ENCODE data around the gene MCF2L. TPM values are rescaled to one million over a fixed set of nuclear protein-coding genes. Genes with fewer than 3 reads are reported as not detected.

Gene MCF2L
- total and polyA plus RNA-seq, 9 of the 15 experiments (the other 6 are each of a cell fraction or from before 2014, with no cell fraction given): 0.05 to 0.25 (median 0.18) TPM; not detected in 5

- intact Hi-C loops (cut with micrococcal nuclease): no loop called here
- no peak overlapping the region for H2AFZ ChIP-seq (ENCODE audit: low read depth, low read length)
- H3K27ac ChIP-seq (ENCODE audit: extremely low read depth, low read depth, low read length): no peak overlapping the region
- H3K4me1 ChIP-seq (replicated peaks in 1 of 2; ENCODE audit: control insufficient read depth in 2 of 2, insufficient read depth in 2 of 2, low read length in 2 of 2): peaks cover 0 to 5% of the 10 kb centered on the region in 2 experiments; a peak in 2 of 5 replicates
- no TSS peak for BruUV-seq (replicated peaks)
- H3K9me1 ChIP-seq (ENCODE audit: control insufficient read depth, insufficient read depth, low read length): no peaks in the 10 kb centered on the region
- H4K20me1 ChIP-seq (replicated peaks; ENCODE audit: control insufficient read depth, insufficient read depth, low read length): peaks cover 3% of the 10 kb centered on the region; the same call in 1 of the 2 replicates
- DNase-seq (ENCODE audit: extremely low read depth in 1 of 4, low spot score in 3 of 4): no peak
- no peak for ATAC-seq
- ChIA-PET POLR2A (interaction anchor here (0.6 to 1.7 kb wide), 2 partner anchors 10 to 32 kb away, joined by 3 read pairs; no protein-coding TSS in a partner anchor), CTCF (ENCODE audit: low intra/inter-chr PET ratio) (no interaction called here)
- H3K79me2 ChIP-seq (ENCODE audit: control insufficient read depth, insufficient read depth, low read length): no peaks in the 10 kb centered on the region
- H3K36me3 ChIP-seq (ENCODE audit: control insufficient read depth, insufficient read depth, low read length): no peaks in the 10 kb centered on the region
- H3K9ac ChIP-seq (ENCODE audit: insufficient read depth in 1 of 2, low read depth in 2 of 2, low read length in 2 of 2): no peak overlapping the region
- in situ Hi-C loops (cut with MboI): no loop called here
- no peak for FAIRE-seq
- H3K4me2 ChIP-seq (ENCODE audit: insufficient read depth, low read length): no peak overlapping the region
- peaks cover 40 to 79% of the 10 kb centered on the region in 2 experiments for H3K27me3 ChIP-seq (ENCODE audit: control insufficient read depth in 2 of 2, insufficient read depth in 2 of 2, low read length in 2 of 2)
- no peak overlapping the region for H3K4me3 ChIP-seq
- 4% methylated on average over 23 of the region's 27 CpGs for WGBS (ENCODE audit: insufficient coverage, low coverage, missing lambda C conversion rate)
- H3K9me3 ChIP-seq (replicated peaks; ENCODE audit: control insufficient read depth, insufficient read depth, low read depth, low read length): no peaks in the 10 kb centered on the region
- no peak for TF ChIP-seq LEF1 (IDR thresholded peaks at IDR 0.05)
- no peak for TF ChIP-seq GATA2 (CRISPR knock-in tag; IDR thresholded peaks at IDR 0.05)
- TF ChIP-seq PRMT5 (CRISPR knock-in tag; IDR thresholded peaks at IDR 0.05): no peak
- no peak for TF ChIP-seq DLX4 (CRISPR knock-in tag; IDR thresholded peaks at IDR 0.05)
- TF ChIP-seq ZFP91 (CRISPR knock-in tag; IDR thresholded peaks at IDR 0.05): no peak
- TF ChIP-seq ZBTB11 (CRISPR knock-in tag; IDR thresholded peaks at IDR 0.05): no peak
- no peak for TF ChIP-seq RERE (CRISPR knock-in tag; IDR thresholded peaks at IDR 0.05; ENCODE audit: borderline replicate concordance)
- TF ChIP-seq NONO (IDR thresholded peaks at IDR 0.05; ENCODE audit: low read depth in 2 of 2, low read length in 1 of 2): no peak
- no peak for TF ChIP-seq ZNF232 (CRISPR knock-in tag; IDR thresholded peaks at IDR 0.05)
Observed at GRCh38 chr13:113044391-113045114, 75.5 kb downstream of the MCF2L start.

All from K562 (cell line).